A549 (cell line): Measurements from ENCODE around the gene THBS2.

Source experiments
- HOXB5 ChIP-seq: fragments of 250-450 bp; sonication (Bioruptor Pico); IDR thresholded peaks from 2 replicates; pipeline ENCODE4 v1.5.0; 2020; ENCODE audit warnings: mild to moderate bottlenecking, moderate library complexity
- NPAS2 ChIP-seq: fragments of 250-450 bp; sonication (Bioruptor Pico); IDR thresholded peaks from 2 replicates; pipeline ENCODE4 v1.8.0; 2022; ENCODE audit warnings: mild to moderate bottlenecking, moderate library complexity, borderline replicate concordance

DNA sequence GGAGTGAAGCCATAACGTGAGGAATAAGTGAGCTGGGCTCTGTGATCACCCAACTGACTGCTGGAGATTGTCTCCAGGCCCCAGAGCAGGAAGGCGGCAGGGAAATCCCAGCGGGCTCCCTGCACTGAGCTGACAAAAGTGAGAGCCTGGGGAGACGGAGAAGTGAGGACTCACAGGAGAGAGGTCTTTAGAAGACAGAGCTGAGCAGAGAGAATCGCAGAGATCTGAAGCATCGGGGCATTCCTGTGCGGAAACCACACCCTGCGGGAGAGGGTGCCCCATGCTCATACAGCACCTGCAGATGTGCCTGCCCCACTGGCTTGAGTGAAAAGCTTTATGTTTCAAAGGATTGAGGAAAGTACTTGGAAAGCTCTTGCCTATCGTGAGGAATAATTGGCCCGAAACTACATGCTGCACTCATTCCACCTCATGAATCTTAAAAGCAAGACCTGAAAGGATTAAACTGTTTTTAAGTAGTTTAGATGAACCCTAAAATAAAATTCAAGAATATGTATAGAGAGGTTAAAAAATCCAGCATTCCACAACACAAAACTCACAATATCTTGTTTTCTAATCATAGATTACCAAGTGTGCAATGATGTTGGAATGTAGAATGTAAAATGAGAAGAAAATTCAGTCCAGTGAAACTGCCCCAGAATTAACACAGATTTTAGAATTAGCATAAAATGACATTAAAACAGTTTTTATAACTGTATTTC lies 17.7 kb upstream of the THBS2 start:
- no peak for TF ChIP-seq NPAS2 (CRISPR knock-in tag)
- no peak for TF ChIP-seq HOXB5 (CRISPR knock-in tag)
